H1 (cell line): ENCODE measurements around the gene SEZ6L. TPM values are rescaled to one million over a fixed set of nuclear protein-coding genes. Genes with fewer than 3 reads are reported as not detected.

ENCODE experiments used
- CTCF ChIA-PET: fragments of 300-600 bp; sonication (Branson Sonifier 250); formaldehyde crosslinking; loops from one replicate; lab custom pipeline; 2021; ENCODE audit not compliant: partially characterized antibody; lab: Charles Lee
- POLR2A ChIA-PET: fragments of 300-600 bp; sonication (Branson Sonifier 250); formaldehyde crosslinking; loops from one replicate; lab custom pipeline; 2021; ENCODE audit warnings: inconsistent platforms; ENCODE audit not compliant: partially characterized antibody; lab: Charles Lee
- DNase-seq, 2 experiments: peaks; one replicate each; pipeline versions ENCODE4 v3.0.0 to v3.0.0-alpha.2; 2010 to 2022; ENCODE audit warnings: low spot score in 2 of 2, low read depth in 1 of 2, mixed read lengths in 1 of 2
- FAIRE-seq: peaks from 2 replicates; lab custom pipeline; 2011; peaks lifted over from hg19 to GRCh38; lab: Jason Lieb, UNC
- H2AFZ ChIP-seq: 2 replicates; pipeline ENCODE4 v1.8.1; 2012; ENCODE audit warnings: low read length, inconsistent platforms
- H2AK5ac ChIP-seq: 2 replicates; pipeline ENCODE4 v1.6.1; 2013; ENCODE audit warnings: low read depth, low read length
- H2BK120ac ChIP-seq: replicated peaks from 2 replicates; pipeline ENCODE3; 2013; ENCODE audit warnings: low read depth, low read length, inconsistent platforms
- H2BK12ac ChIP-seq: 2 replicates; pipeline ENCODE4 v1.6.1; 2013; ENCODE audit warnings: low read depth, low read length
- H2BK15ac ChIP-seq: 2 replicates; pipeline ENCODE4 v1.6.1; 2013; ENCODE audit warnings: low read length
- H2BK20ac ChIP-seq: 2 replicates; pipeline ENCODE4 v1.6.1; 2013; ENCODE audit warnings: low read length
- H2BK5ac ChIP-seq: 2 replicates; pipeline ENCODE4 v1.6.1; 2013; ENCODE audit warnings: low read depth, low read length
- H3K14ac ChIP-seq: 2 replicates; pipeline ENCODE4 v1.6.1; 2013; ENCODE audit warnings: inconsistent platforms; ENCODE audit not compliant: insufficient read length
- H3K18ac ChIP-seq: 2 replicates; pipeline ENCODE4 v1.6.1; 2013; ENCODE audit warnings: low read length; ENCODE audit errors: extremely low read depth
- H3K23ac ChIP-seq: 2 replicates; pipeline ENCODE4 v1.6.1; 2013; ENCODE audit warnings: inconsistent platforms; ENCODE audit not compliant: insufficient read length
- H3K23me2 ChIP-seq: 2 replicates; pipeline ENCODE4 v1.6.1; 2013; ENCODE audit warnings: low read depth, low read length
- H3K27ac ChIP-seq: 2 replicates; pipeline ENCODE4 v1.6.1; 2011; ENCODE audit warnings: low read depth, low read length, inconsistent platforms
- H3K27me3 ChIP-seq, 4 experiments: replicated peaks in 1 of 4; 1 replicate in 1 of 4; 2 replicates in 3 of 4; pipeline versions ENCODE4 v1.6.1 to v1.8.1; 2011 to 2013; ENCODE audit warnings: low read length in 3 of 4, mild to moderate bottlenecking in 3 of 4, inconsistent platforms in 2 of 4, mixed read lengths in 2 of 4, moderate library complexity in 1 of 4; ENCODE audit not compliant: control insufficient read depth in 3 of 4, insufficient read depth in 3 of 4; ENCODE audit errors: extremely low read depth in 1 of 4
- H3K36me3 ChIP-seq, 4 experiments: 2 replicates each; pipeline versions ENCODE4 v1.6.1 to v1.8.1; 2011 to 2013; ENCODE audit warnings: mild to moderate bottlenecking in 4 of 4, low read length in 3 of 4, moderate library complexity in 2 of 4, control low read depth in 1 of 4, inconsistent platforms in 1 of 4; ENCODE audit not compliant: insufficient read depth in 4 of 4, control insufficient read depth in 2 of 4
- H3K4ac ChIP-seq: replicated peaks from 2 replicates; pipeline ENCODE3; 2013; ENCODE audit warnings: low read length, low read depth, mixed read lengths, inconsistent platforms; ENCODE audit not compliant: insufficient read length
- H3K4me1 ChIP-seq, 4 experiments: replicated peaks in 1 of 4; 1 replicate in 1 of 4; 2 replicates in 3 of 4; pipeline versions ENCODE4 v1.6.1 to v1.8.1; 2011 to 2013; ENCODE audit warnings: low read length in 3 of 4, inconsistent platforms in 2 of 4, mixed read lengths in 1 of 4; ENCODE audit not compliant: insufficient read depth in 4 of 4, control insufficient read depth in 3 of 4
- H3K4me2 ChIP-seq, 2 experiments: 2 replicates each; pipeline versions ENCODE4 v1.6.1 to v1.8.1; 2011 to 2013; ENCODE audit warnings: low read depth in 2 of 2, low read length in 2 of 2, control low read depth in 1 of 2, inconsistent platforms in 1 of 2, mild to moderate bottlenecking in 1 of 2; ENCODE audit not compliant: insufficient read depth in 1 of 2
- H3K4me3 ChIP-seq, 4 experiments: fragments of 200-600, 300-600 bp in 1 of 4; sonication (generic), shearing (Covaris generic), sonication (Bioruptor Twin) in 1 of 4; 2 replicates each; pipeline versions ENCODE4 v1.5.1 to v1.8.1; 2011 to 2016; ENCODE audit warnings: low read length in 4 of 4, low read depth in 3 of 4, control low read depth in 2 of 4, inconsistent platforms in 2 of 4, mild to moderate bottlenecking in 2 of 4, mixed read lengths in 1 of 4, moderate library complexity in 1 of 4; ENCODE audit not compliant: insufficient read depth in 2 of 4; ENCODE audit errors: extremely low read depth in 1 of 4
- H3K56ac ChIP-seq: replicated peaks from 2 replicates; pipeline ENCODE3; 2013; ENCODE audit warnings: low read depth, mild to moderate bottlenecking, mixed read lengths, low read length, inconsistent platforms; ENCODE audit not compliant: insufficient read length
- H3K79me1 ChIP-seq: 2 replicates; pipeline ENCODE4 v1.6.1; 2013; ENCODE audit warnings: low read depth, low read length, control low read depth
- H3K79me2 ChIP-seq, 2 experiments: 2 replicates each; pipeline versions ENCODE4 v1.6.1 to v1.8.1; 2012 to 2013; ENCODE audit warnings: low read length in 2 of 2, mild to moderate bottlenecking in 2 of 2, inconsistent platforms in 1 of 2; ENCODE audit not compliant: insufficient read depth in 2 of 2, control insufficient read depth in 1 of 2
- H3K9ac ChIP-seq, 4 experiments: replicated peaks in 1 of 4; 1 replicate in 1 of 4; 2 replicates in 3 of 4; pipeline versions ENCODE4 v1.6.1 to v1.8.1; 2011 to 2013; ENCODE audit warnings: low read depth in 3 of 4, low read length in 3 of 4, control low read depth in 2 of 4, mild to moderate bottlenecking in 2 of 4, moderate library complexity in 2 of 4, inconsistent platforms in 1 of 4; ENCODE audit errors: extremely low read depth in 1 of 4
- H3K9me3 ChIP-seq, 2 experiments: 2 replicates each; pipeline versions ENCODE4 v1.6.1 to v1.8.1; 2012 to 2013; ENCODE audit warnings: mild to moderate bottlenecking in 2 of 2, moderate library complexity in 2 of 2, control low read depth in 1 of 2, inconsistent platforms in 1 of 2, low read depth in 1 of 2, low read length in 1 of 2, mixed read lengths in 1 of 2; ENCODE audit not compliant: insufficient read depth in 2 of 2
- H4K20me1 ChIP-seq, 2 experiments: replicated peaks in 1 of 2; 2 replicates each; pipeline versions ENCODE3 to v1.8.1; 2011 to 2013; ENCODE audit warnings: inconsistent platforms in 2 of 2, low read length in 2 of 2, mild to moderate bottlenecking in 1 of 2; ENCODE audit not compliant: insufficient read depth in 2 of 2, control insufficient read depth in 1 of 2
- H4K5ac ChIP-seq: 2 replicates; pipeline ENCODE4 v1.6.1; 2013; ENCODE audit warnings: low read length, low read depth, mixed read lengths, inconsistent platforms; ENCODE audit not compliant: insufficient read length
- H4K8ac ChIP-seq: 2 replicates; pipeline ENCODE4 v1.8.0; 2013; ENCODE audit warnings: mild to moderate bottlenecking, moderate library complexity, low read length, inconsistent platforms; ENCODE audit not compliant: insufficient read depth; ENCODE audit errors: extremely low read depth
- H4K91ac ChIP-seq: replicated peaks from 2 replicates; pipeline ENCODE3; 2013; ENCODE audit warnings: low read length, mixed read lengths, inconsistent platforms; ENCODE audit not compliant: insufficient read length
- CEBPB ChIP-seq: IDR thresholded peaks from 2 replicates; pipeline ENCODE4 v1.6.1; 2012; ENCODE audit warnings: low read depth, low read length
- RXRA ChIP-seq: IDR thresholded peaks from 2 replicates; pipeline ENCODE4 v1.6.1; 2011; ENCODE audit warnings: low read depth, mild to moderate bottlenecking, low read length, moderate library complexity; ENCODE audit not compliant: insufficient read depth
- WGBS, 2 experiments: shearing (Covaris generic) in 1 of 2; methylation state at CpG; one replicate each; pipeline versions ENCODE4 v1.1.6 to v1.1.7; 2013 to 2015; ENCODE audit warnings: low lambda C conversion rate in 2 of 2, mixed read lengths in 2 of 2, inconsistent platforms in 1 of 2, low coverage in 1 of 2, missing lambda C conversion rate in 1 of 2; ENCODE audit not compliant: insufficient replicate concordance in 2 of 2, insufficient coverage in 1 of 2, insufficient read length in 1 of 2; ENCODE audit errors: extremely low coverage in 1 of 2, missing lambda C conversion rate in 1 of 2; 5-methylcytosine and 5-hydroxymethylcytosine counted together
- polyA plus RNA-seq, 7 experiments: library from polyadenylated mRNA; depleted of rRNA in 3 of 7; stranded (reverse) in 5 of 7; unstranded in 2 of 7; fragments of >200 nt in 5 of 7; fragments of 200-250 nt in 2 of 7; gene quantifications; 1 replicate in 5 of 7; 2 replicates in 1 of 7; 4 replicates in 1 of 7; pipeline versions ENCODE4 v1.2.1 to v1.2.3, GENCODE V29; 2011 to 2013; ENCODE audit warnings: missing spikeins in 2 of 7, mixed read lengths in 2 of 7
- total RNA-seq: library from RNA; stranded (reverse); fragmentation: NEBNext Ultra II Directional; extraction: Animal tissue kit (Norgen Biotek cat#: 25700); gene quantifications from 2 replicates; pipeline ENCODE4 v1.2.1, GENCODE V29; 2021

SEZ6L gene
- total and polyA plus RNA-seq, 2 of the 8 experiments (the other 6 are each of a cell fraction or from before 2014, with no cell fraction given), result 0.06 to 0.33 TPM

- H3K79me1 ChIP-seq, result no peaks in the 10 kb centered on the region
- no peak overlapping the region for H3K23ac ChIP-seq
- no peak overlapping the region for H3K4me3 ChIP-seq
- no peak overlapping the region for H3K27ac ChIP-seq
- H4K20me1 ChIP-seq, result no peaks in the 10 kb centered on the region
- H2AFZ ChIP-seq, result no peak overlapping the region
- no peaks in the 10 kb centered on the region for H3K36me3 ChIP-seq
- no peak overlapping the region for H2BK15ac ChIP-seq
- H3K23me2 ChIP-seq, result peaks cover 2% of the 10 kb centered on the region; the same call in 1 of the 2 replicates
- H3K4ac ChIP-seq, result no peak overlapping the region
- TF ChIP-seq RXRA (no peak), CEBPB (peak; percentile 81)
- WGBS, 2 experiments, result 85% methylated on average over 3 of the region's 3 CpGs; no CpG with 5 or more reads in 1 of the 2 experiments
- no peak overlapping the region; a peak in 1 of 4 replicates for H3K4me2 ChIP-seq
- H2BK20ac ChIP-seq, result no peak overlapping the region; the same call in 1 of the 2 replicates
- no peak overlapping the region for H3K9ac ChIP-seq
- FAIRE-seq (no peak), DNase-seq (no peak)
- CTCF ChIA-PET, result interaction anchor here (4.4 kb wide), 1 partner anchor 124 kb away, joined by 21 read pairs; no protein-coding TSS in a partner anchor
- POLR2A ChIA-PET, result no interaction called here
- H2BK120ac ChIP-seq, result no peak overlapping the region
- no peak overlapping the region for H4K5ac ChIP-seq
- H3K4me1 ChIP-seq, result peaks cover 7 to 13% (median 10%) of the 10 kb centered on the region in 4 experiments; a peak in 4 of 7 replicates
- no peak overlapping the region for H2AK5ac ChIP-seq
- H3K18ac ChIP-seq, result no peak overlapping the region
- peak overlapping the region; percentile 96 for H2BK12ac ChIP-seq
- no peak overlapping the region for H4K8ac ChIP-seq
- no peaks in the 10 kb centered on the region for H3K79me2 ChIP-seq
- no peak overlapping the region for H3K14ac ChIP-seq
- H3K56ac ChIP-seq, result no peak overlapping the region
- H3K9me3 ChIP-seq, result no peaks in the 10 kb centered on the region
- H2BK5ac ChIP-seq, result peak overlapping the region; percentile 40; the same call in 1 of the 2 replicates
- H4K91ac ChIP-seq, result no peak overlapping the region
- H3K27me3 ChIP-seq, result no peaks in the 10 kb centered on the region; a peak in 1 of 7 replicates
Observed at GRCh38 chr22:26295563-26296126, 126.4 kb downstream of the SEZ6L start.
